Colonic mucosa (tissue), 4 donors: Measurements from ENCODE around the gene RUNX2. TPM values are rescaled to one million over a fixed set of nuclear protein-coding genes. Genes with fewer than 3 reads are reported as not detected.
A peak's percentile ranks its signal among the peaks of the same experiment; 100 is the strongest.

Experiments used
- DNase-seq: peaks from one replicate; pipeline ENCODE4 v3.0.0-alpha.2; 2020
- H3K27ac ChIP-seq: fragments of 200-600 bp; one replicate; pipeline ENCODE4 v1.8.0; 2021
- H3K27me3 ChIP-seq: fragments of 200-600 bp; one replicate; pipeline ENCODE4 v1.8.0; 2021
- H3K36me3 ChIP-seq: fragments of 200-600 bp; one replicate; pipeline ENCODE4 v1.8.0; 2021
- H3K4me1 ChIP-seq: fragments of 200-600 bp; one replicate; pipeline ENCODE4 v1.8.0; 2021; ENCODE audit warnings: mild to moderate bottlenecking
- H3K4me3 ChIP-seq: fragments of 200-600 bp; one replicate; pipeline ENCODE4 v1.8.0; 2021
- H3K9ac ChIP-seq, 2 donors: one replicate each; pipeline ENCODE4 v1.7.0; 2013; ENCODE audit warnings: control low read depth in 2 of 2, low read depth in 2 of 2, low read length in 2 of 2
- H3K9me3 ChIP-seq: fragments of 200-600 bp; one replicate; pipeline ENCODE4 v1.8.0; 2021
- CTCF ChIP-seq: fragments of 200-600 bp; IDR thresholded peaks from one replicate; pipeline ENCODE4 v1.8.0; 2022; ENCODE audit warnings: antibody characterized with exemption, mild to moderate bottlenecking
- intact Hi-C: fragments of 100-400 bp; cut with DNase I; formaldehyde crosslinking; loops from one replicate; pipeline ENCODE4 v1.14.1; 2022
- total RNA-seq, 2 donors: library from RNA; stranded (reverse); fragmentation: NEBNext Ultra II Directional in 1 of 2; extraction: Animal tissue kit (Norgen Biotek cat#: 25700) in 1 of 2; gene quantifications; one replicate each; pipeline ENCODE4 v1.2.1, GENCODE V29; 2021
- donor health status: healthy.
- donor health status: DM: no; HTN: no; CAD: no.
- donor health status: DM: no; HTN: no; CAD: no.

Gene RUNX2
- total RNA-seq, 2 donors from 2014 or later, result 1.7 to 2.6 TPM

DNA sequence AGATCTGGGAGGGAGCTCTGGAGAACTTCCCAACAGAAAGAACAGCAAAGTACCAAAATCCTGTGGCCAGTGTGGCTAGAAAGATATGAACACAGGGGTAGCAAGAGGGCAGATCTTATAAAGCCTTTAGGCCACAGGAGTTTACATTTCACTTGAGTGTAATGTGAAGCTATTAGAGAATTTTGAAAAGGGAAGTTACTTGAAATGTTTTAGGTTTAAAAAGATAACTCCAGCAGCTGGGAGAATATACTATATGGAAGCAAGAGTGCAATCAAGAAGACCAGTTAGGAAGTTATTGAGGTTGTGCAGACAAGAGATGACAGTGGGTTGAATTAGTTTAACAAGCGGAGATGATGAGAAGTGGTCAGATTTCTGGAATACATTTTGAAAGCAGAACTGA is 41.7 kb downstream of the RUNX2 start:
- no peaks in the 10 kb centered on the region for H3K36me3 ChIP-seq
- no peaks in the 10 kb centered on the region for H3K27me3 ChIP-seq
- H3K4me1 ChIP-seq, result no peaks in the 10 kb centered on the region
- intact Hi-C loops, result no loop called here
- no peak for DNase-seq
- H3K4me3 ChIP-seq, result no peak overlapping the region
- H3K9ac ChIP-seq, result no peak overlapping the region
- TF ChIP-seq CTCF, result no peak
- H3K27ac ChIP-seq, result no peak overlapping the region
- no peaks in the 10 kb centered on the region for H3K9me3 ChIP-seq

DNA sequence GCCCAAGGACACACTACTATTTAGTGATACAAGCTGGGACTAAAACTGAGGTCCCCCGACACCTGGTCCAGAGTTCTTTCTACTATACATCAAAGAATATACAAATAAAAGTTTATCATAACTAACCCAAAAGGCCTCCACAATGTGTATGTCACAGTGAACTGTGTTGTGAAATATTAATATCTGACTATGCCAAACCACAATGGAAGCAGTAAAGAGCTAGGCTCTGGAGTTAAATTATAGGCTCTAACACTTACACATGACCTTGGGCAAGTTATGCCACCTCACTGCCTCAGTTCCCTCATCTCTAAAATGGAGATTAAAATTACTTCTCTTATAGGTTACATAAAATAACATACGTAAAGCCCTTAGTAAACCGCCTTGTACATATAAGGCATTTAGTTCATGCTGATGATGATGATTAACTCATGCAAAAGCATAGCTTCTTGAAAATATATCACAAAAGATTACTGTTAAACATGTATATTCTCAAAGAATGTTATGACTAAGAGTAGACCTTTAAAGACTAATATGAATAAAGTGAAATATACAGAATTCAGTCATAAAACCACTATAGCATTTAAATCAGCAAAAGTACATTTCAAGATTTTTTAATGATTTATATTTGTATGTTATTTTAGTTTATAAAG is 43.9 kb downstream of the RUNX2 start:
- Histone ChIP-seq H3K27me3 (no peaks in the 10 kb centered on the region), H3K4me1 (no peaks in the 10 kb centered on the region), H3K9ac (no peak overlapping the region), H3K4me3 (no peak overlapping the region), H3K9me3 (no peaks in the 10 kb centered on the region), H3K36me3 (no peaks in the 10 kb centered on the region), H3K27ac (no peak overlapping the region)
- DNase-seq, result no peak
- no peak for TF ChIP-seq CTCF
- intact Hi-C loops, result no loop called here

- Histone ChIP-seq H3K27ac (no peak overlapping the region), H3K9me3 (no peaks in the 10 kb centered on the region), H3K9ac (no peak overlapping the region), H3K4me3 (no peak overlapping the region), H3K27me3 (no peaks in the 10 kb centered on the region), H3K4me1 (no peaks in the 10 kb centered on the region), H3K36me3 (no peaks in the 10 kb centered on the region)
- no peak for DNase-seq
- intact Hi-C loops, result no loop called here
- TF ChIP-seq CTCF, result no peak
Observed at GRCh38 chr6:45375449-45375848, 47.3 kb downstream of the RUNX2 start.

GRCh38 chr6:45376310-45377042 is 48.3 kb downstream of the RUNX2 start:
- intact Hi-C loops, result no loop called here
- H3K36me3 ChIP-seq, result no peaks in the 10 kb centered on the region
- H3K27me3 ChIP-seq, result no peaks in the 10 kb centered on the region
- no peaks in the 10 kb centered on the region for H3K9me3 ChIP-seq
- no peaks in the 10 kb centered on the region for H3K4me1 ChIP-seq
- peak overlapping the region; percentile 89 for H3K27ac ChIP-seq
- no peak for DNase-seq
- H3K9ac ChIP-seq, result peak overlapping the region in 1 of 2 donors; percentile 86
- no peak for TF ChIP-seq CTCF
- H3K4me3 ChIP-seq, result peak overlapping the region; percentile 68

- Histone ChIP-seq H3K27ac (peak overlapping the region; percentile 89), H3K9ac (peak overlapping the region; percentile 86 to 97), H3K9me3 (no peaks in the 10 kb centered on the region), H3K27me3 (no peaks in the 10 kb centered on the region), H3K36me3 (no peaks in the 10 kb centered on the region), H3K4me3 (peak overlapping the region; percentile 68), H3K4me1 (no peaks in the 10 kb centered on the region)
- peak; percentile 78 for DNase-seq
- intact Hi-C loops, result no loop called here
- TF ChIP-seq CTCF, result no peak
Observed at GRCh38 chr6:45377043-45377553, 49.0 kb downstream of the RUNX2 start.
